ENCODE data around the gene ARHGAP26.

Gene ARHGAP26

GRCh38 chr5:143064676-143065075, 294.5 kb downstream of the ARHGAP26 start:
- no peaks in the 10 kb centered on the region for H3K9me2 ChIP-seq (ENCODE audit: low read depth, low read length)
- H3F3A ChIP-seq (ENCODE audit: insufficient read depth, low read length): no peaks in the 10 kb centered on the region
- H2AFZ ChIP-seq (ENCODE audit: low read length): no peak overlapping the region
- no peak overlapping the region for H3K9ac ChIP-seq (ENCODE audit: low read length)
- H3K4me3 ChIP-seq (ENCODE audit: low read depth, low read length, poor library complexity, severe bottlenecking): no peak overlapping the region
- no peaks in the 10 kb centered on the region for H3K9me3 ChIP-seq (ENCODE audit: low read length)
- H3K4me1 ChIP-seq (ENCODE audit: insufficient read depth, low read length, severe bottlenecking): peaks cover 20% of the 10 kb centered on the region
- TF ChIP-seq EZH2 (IDR thresholded peaks at IDR 0.05; ENCODE audit: borderline replicate concordance, low read length) (no peak), CTCF (IDR thresholded peaks at IDR 0.05; ENCODE audit: low read length) (no peak)
- no peaks in the 10 kb centered on the region for H4K20me1 ChIP-seq (ENCODE audit: insufficient read depth, low read length)
- H3K4me2 ChIP-seq (ENCODE audit: low read length): no peak overlapping the region
- H3K27ac ChIP-seq (ENCODE audit: low read depth, low read length, poor library complexity, severe bottlenecking): no peak overlapping the region
- no peaks in the 10 kb centered on the region for H3K79me2 ChIP-seq (ENCODE audit: insufficient read depth, low read length)
- H3K36me3 ChIP-seq (ENCODE audit: insufficient read depth, low read length): no peaks in the 10 kb centered on the region
- H3K27me3 ChIP-seq (ENCODE audit: insufficient read depth, low read length): no peaks in the 10 kb centered on the region

GRCh38 chr5:143065185-143065965, 295.2 kb downstream of the ARHGAP26 start:
- no peaks in the 10 kb centered on the region for H3K9me3 ChIP-seq (ENCODE audit: low read length)
- H3K4me3 ChIP-seq (ENCODE audit: low read depth, low read length, poor library complexity, severe bottlenecking): no peak overlapping the region
- H3K79me2 ChIP-seq (ENCODE audit: insufficient read depth, low read length): no peaks in the 10 kb centered on the region
- no peak overlapping the region for H2AFZ ChIP-seq (ENCODE audit: low read length)
- TF ChIP-seq EZH2 (IDR thresholded peaks at IDR 0.05; ENCODE audit: borderline replicate concordance, low read length) (no peak), CTCF (IDR thresholded peaks at IDR 0.05; ENCODE audit: low read length) (no peak)
- no peaks in the 10 kb centered on the region for H3F3A ChIP-seq (ENCODE audit: insufficient read depth, low read length)
- peaks cover 20% of the 10 kb centered on the region for H3K4me1 ChIP-seq (ENCODE audit: insufficient read depth, low read length, severe bottlenecking)
- no peaks in the 10 kb centered on the region for H3K9me2 ChIP-seq (ENCODE audit: low read depth, low read length)
- H4K20me1 ChIP-seq (ENCODE audit: insufficient read depth, low read length): no peaks in the 10 kb centered on the region
- H3K4me2 ChIP-seq (ENCODE audit: low read length): no peak overlapping the region
- H3K27ac ChIP-seq (ENCODE audit: low read depth, low read length, poor library complexity, severe bottlenecking): no peak overlapping the region
- H3K9ac ChIP-seq (ENCODE audit: low read length): no peak overlapping the region
- no peaks in the 10 kb centered on the region for H3K36me3 ChIP-seq (ENCODE audit: insufficient read depth, low read length)
- H3K27me3 ChIP-seq (ENCODE audit: insufficient read depth, low read length): no peaks in the 10 kb centered on the region

GRCh38 chr5:143065996-143066522, 295.9 kb downstream of the ARHGAP26 start:
- Histone ChIP-seq H3K4me1 (ENCODE audit: insufficient read depth, low read length, severe bottlenecking) (peaks cover 20% of the 10 kb centered on the region), H4K20me1 (ENCODE audit: insufficient read depth, low read length) (no peaks in the 10 kb centered on the region), H2AFZ (ENCODE audit: low read length) (no peak overlapping the region), H3K27ac (ENCODE audit: low read depth, low read length, poor library complexity, severe bottlenecking) (peak overlapping the region; percentile 21), H3F3A (ENCODE audit: insufficient read depth, low read length) (no peaks in the 10 kb centered on the region), H3K9ac (ENCODE audit: low read length) (no peak overlapping the region; the same call in 1 of the 2 replicates), H3K4me3 (ENCODE audit: low read depth, low read length, poor library complexity, severe bottlenecking) (no peak overlapping the region), H3K9me2 (ENCODE audit: low read depth, low read length) (no peaks in the 10 kb centered on the region), H3K79me2 (ENCODE audit: insufficient read depth, low read length) (no peaks in the 10 kb centered on the region), H3K27me3 (ENCODE audit: insufficient read depth, low read length) (no peaks in the 10 kb centered on the region), H3K4me2 (ENCODE audit: low read length) (0 out of 2 replicates have a peak overlapping the region, but pooled peaks have one; percentile 54), H3K36me3 (ENCODE audit: insufficient read depth, low read length) (no peaks in the 10 kb centered on the region), H3K9me3 (ENCODE audit: low read length) (no peaks in the 10 kb centered on the region; the same call in 1 of the 2 replicates)
- TF ChIP-seq CTCF (IDR thresholded peaks at IDR 0.05; ENCODE audit: low read length) (no peak), EZH2 (IDR thresholded peaks at IDR 0.05; ENCODE audit: borderline replicate concordance, low read length) (no peak)
